IPS-20b (cell line): ENCODE measurements around the gene SRY.
"Not testable (repeated sequence)": the region's sequence is repeated elsewhere in the genome, so short reads cannot be mapped to it uniquely, and the experiment has no call there.

Experiments
- H3K27ac ChIP-seq: one replicate; pipeline ENCODE4 v1.5.1; 2013; ENCODE audit warnings: low read length
- H3K27me3 ChIP-seq: 2 replicates; pipeline ENCODE4 v1.6.1; 2013; ENCODE audit warnings: mild to moderate bottlenecking, low read length, inconsistent platforms; ENCODE audit not compliant: insufficient read depth
- H3K36me3 ChIP-seq: 2 replicates; pipeline ENCODE4 v1.6.1; 2013; ENCODE audit warnings: low read depth, mild to moderate bottlenecking, inconsistent platforms, low read length, moderate library complexity; ENCODE audit not compliant: insufficient read depth
- H3K4me1 ChIP-seq: 2 replicates; pipeline ENCODE4 v1.6.1; 2013; ENCODE audit warnings: mild to moderate bottlenecking, control low read depth, inconsistent platforms, low read length, moderate library complexity; ENCODE audit not compliant: insufficient read depth
- H3K4me3 ChIP-seq: 2 replicates; pipeline ENCODE4 v1.5.1; 2013; ENCODE audit warnings: mild to moderate bottlenecking, low read length, inconsistent platforms
- H3K9ac ChIP-seq: 2 replicates; pipeline ENCODE4 v1.6.1; 2013; ENCODE audit warnings: low read depth, mild to moderate bottlenecking, inconsistent platforms, low read length, moderate library complexity
- H3K9me3 ChIP-seq: 2 replicates; pipeline ENCODE4 v1.6.1; 2013; ENCODE audit warnings: mild to moderate bottlenecking, low read depth, low read length, inconsistent platforms; ENCODE audit not compliant: insufficient read depth

The SRY gene

GRCh38 chrY:2787600-2787999, at the start of gene SRY:
Gene SRY, minus strand, starts transcription at chrY:2787682. Its CDS starts 79 bp downstream, at chrY:2787603.
- Histone ChIP-seq H3K4me3 (peak within 1 kb of the TSS; percentile 80), H3K9ac (peak within 1 kb of the TSS; percentile 81), H3K27me3 (peaks cover 11% of the 10 kb centered on the region; the same call in 1 of the 2 replicates), H3K27ac (no peak within 1 kb of the TSS), H3K36me3 (no peaks in the 10 kb centered on the region), H3K4me1 (peaks cover 6% of the 10 kb centered on the region; the same call in 1 of the 2 replicates), H3K9me3 (no peaks in the 10 kb centered on the region)

- H3K27ac ChIP-seq = no peak overlapping the region
- no peaks in the 10 kb centered on the region for H3K27me3 ChIP-seq
- no peak overlapping the region for H3K9ac ChIP-seq
- no peak overlapping the region for H3K4me3 ChIP-seq
- H3K9me3 ChIP-seq = no peaks in the 10 kb centered on the region
- H3K36me3 ChIP-seq = peaks cover 1% of the 10 kb centered on the region; the same call in 1 of the 2 replicates
- no peaks in the 10 kb centered on the region for H3K4me1 ChIP-seq
These were observed 49.6 kb upstream of the SRY start for GRCh38 chrY:2837078-2837477.

- H3K27ac ChIP-seq = no peak overlapping the region
- H3K9me3 ChIP-seq = no peaks in the 10 kb centered on the region
- H3K27me3 ChIP-seq = no peaks in the 10 kb centered on the region
- H3K4me3 ChIP-seq = no peak overlapping the region
- H3K36me3 ChIP-seq = no peaks in the 10 kb centered on the region
- no peak overlapping the region for H3K9ac ChIP-seq
- no peaks in the 10 kb centered on the region for H3K4me1 ChIP-seq
These were observed 47.7 kb upstream of the SRY start for GRCh38 chrY:2835230-2835629.

- H3K9me3 ChIP-seq = no peaks in the 10 kb centered on the region
- H3K27ac ChIP-seq = no peak overlapping the region
- no peak overlapping the region for H3K9ac ChIP-seq
- no peaks in the 10 kb centered on the region; the same call in 1 of the 2 replicates for H3K4me1 ChIP-seq
- no peak overlapping the region for H3K4me3 ChIP-seq
- no peaks in the 10 kb centered on the region for H3K27me3 ChIP-seq
- H3K36me3 ChIP-seq = no peaks in the 10 kb centered on the region
These were observed 41.0 kb upstream of the SRY start for GRCh38 chrY:2828497-2828896.

- H3K27ac ChIP-seq = no peak overlapping the region
- no peaks in the 10 kb centered on the region for H3K27me3 ChIP-seq
- H3K4me3 ChIP-seq = no peak overlapping the region
These were observed 37.0 kb upstream of the SRY start for GRCh38 chrY:2824471-2824870.

GRCh38 chrY:2817146-2817896, 29.8 kb upstream of the SRY start:
- H3K4me1 ChIP-seq, H3K4me3 ChIP-seq, H3K9me3 ChIP-seq, H3K9ac ChIP-seq, H3K27me3 ChIP-seq, H3K36me3 ChIP-seq, H3K27ac ChIP-seq: not testable (repeated sequence)

More at GRCh38 chrY:2824471-2824870, 37.0 kb upstream of the SRY start:
- H3K9me3 ChIP-seq = no peaks in the 10 kb centered on the region
- no peaks in the 10 kb centered on the region; the same call in 1 of the 2 replicates for H3K4me1 ChIP-seq
- H3K36me3 ChIP-seq = no peaks in the 10 kb centered on the region
- no peak overlapping the region for H3K9ac ChIP-seq

- no peak overlapping the region for H3K4me3 ChIP-seq
- H3K27me3 ChIP-seq = no peaks in the 10 kb centered on the region
- H3K9ac ChIP-seq = no peak overlapping the region
- H3K36me3 ChIP-seq = no peaks in the 10 kb centered on the region
- H3K4me1 ChIP-seq = no peaks in the 10 kb centered on the region
- H3K27ac ChIP-seq = no peak overlapping the region
- H3K9me3 ChIP-seq = no peaks in the 10 kb centered on the region
These were observed 12.8 kb upstream of the SRY start for GRCh38 chrY:2800246-2800645.

GRCh38 chrY:2797991-2798390, 10.5 kb upstream of the SRY start:
- Histone ChIP-seq H3K9ac (no peak overlapping the region), H3K4me3 (no peak overlapping the region), H3K9me3 (no peaks in the 10 kb centered on the region), H3K27ac (no peak overlapping the region), H3K4me1 (no peaks in the 10 kb centered on the region), H3K36me3 (no peaks in the 10 kb centered on the region), H3K27me3 (no peaks in the 10 kb centered on the region)

GRCh38 chrY:2796977-2797523, 9.6 kb upstream of the SRY start:
- H3K4me3 ChIP-seq = no peak overlapping the region
- H3K9me3 ChIP-seq = no peaks in the 10 kb centered on the region
- H3K27ac ChIP-seq = no peak overlapping the region
- no peak overlapping the region for H3K9ac ChIP-seq
- no peaks in the 10 kb centered on the region for H3K36me3 ChIP-seq
- no peaks in the 10 kb centered on the region for H3K27me3 ChIP-seq
- no peaks in the 10 kb centered on the region for H3K4me1 ChIP-seq

- Histone ChIP-seq H3K9ac (no peak overlapping the region), H3K4me1 (peaks cover 6% of the 10 kb centered on the region; the same call in 1 of the 2 replicates), H3K36me3 (no peaks in the 10 kb centered on the region), H3K27ac (no peak overlapping the region), H3K27me3 (peaks cover 11% of the 10 kb centered on the region; the same call in 1 of the 2 replicates), H3K9me3 (no peaks in the 10 kb centered on the region), H3K4me3 (no peak overlapping the region)
These were observed 2.3 kb upstream of the SRY start for GRCh38 chrY:2789756-2790155.

- Histone ChIP-seq H3K9ac (peak overlapping the region; percentile 81), H3K27me3 (peaks cover 11% of the 10 kb centered on the region; the same call in 1 of the 2 replicates), H3K4me1 (peaks cover 6% of the 10 kb centered on the region; the same call in 1 of the 2 replicates), H3K9me3 (no peaks in the 10 kb centered on the region), H3K36me3 (no peaks in the 10 kb centered on the region), H3K27ac (no peak overlapping the region), H3K4me3 (peak overlapping the region; percentile 80)
These were observed 488 bp downstream of the SRY start for GRCh38 chrY:2786876-2787512.
